Measurements from ENCODE around the gene RAB17.

- TF ChIP-seq CTCF (IDR thresholded peaks at IDR 0.05; ENCODE audit: borderline replicate concordance, extremely low read depth, low read length, poor library complexity, severe bottlenecking) (no peak), EZH2 (IDR thresholded peaks at IDR 0.05; ENCODE audit: borderline replicate concordance, low read depth, low read length, severe bottlenecking) (no peak)
Observed at GRCh38 chr2:237527766-237528165, 62.8 kb downstream of the RAB17 start.

All from DND-41 (cell line).